ENCODE results near the gene ASTN2. TPM values are rescaled to one million over a fixed set of nuclear protein-coding genes. Genes with fewer than 3 reads are reported as not detected.

Gene ASTN2
- total and polyA plus RNA-seq, 9 donors = 1.8 to 6.4 (median 3.2) TPM

DNA sequence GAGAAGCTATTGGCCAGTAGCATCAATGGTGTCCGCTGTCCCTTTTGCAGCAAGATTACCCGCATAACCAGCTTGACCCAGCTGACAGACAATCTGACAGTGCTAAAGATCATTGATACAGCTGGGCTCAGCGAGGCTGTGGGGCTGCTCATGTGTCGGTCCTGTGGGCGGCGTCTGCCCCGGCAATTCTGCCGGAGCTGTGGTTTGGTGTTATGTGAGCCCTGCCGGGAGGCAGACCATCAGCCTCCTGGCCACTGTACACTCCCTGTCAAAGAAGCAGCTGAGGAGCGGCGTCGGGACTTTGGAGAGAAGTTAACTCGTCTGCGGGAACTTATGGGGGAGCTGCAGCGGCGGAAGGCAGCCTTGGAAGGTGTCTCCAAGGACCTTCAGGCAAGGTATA lies 717.0 kb downstream of the ASTN2 start:
- H3K4me1 ChIP-seq (ENCODE audit: insufficient read depth) = no peaks in the 10 kb centered on the region
- no peaks in the 10 kb centered on the region for H3K9me3 ChIP-seq
- intact Hi-C loops (cut with DNase I) = no loop called here
- H3K27me3 ChIP-seq = no peaks in the 10 kb centered on the region
- no peak overlapping the region for H3K27ac ChIP-seq
- WGBS, 3 donors = 95 to 97% (median 97%) methylated on average over 16 of the region's 16 CpGs
- no peak for TF ChIP-seq CTCF (IDR thresholded peaks at IDR 0.05)
- H3K4me3 ChIP-seq = no peak overlapping the region
- H3K36me3 ChIP-seq = peaks cover 5% of the 10 kb centered on the region
- no peak for DNase-seq

GRCh38 chr9:116697362-116697761 lies 717.5 kb downstream of the ASTN2 start:
- H3K9me3 ChIP-seq = no peaks in the 10 kb centered on the region
- no peaks in the 10 kb centered on the region for H3K27me3 ChIP-seq
- TF ChIP-seq POLR2A (IDR thresholded peaks at IDR 0.05) (no peak), CTCF (IDR thresholded peaks at IDR 0.05) (no peak), EP300 (IDR thresholded peaks at IDR 0.05) (no peak)
- no peak overlapping the region for H3K27ac ChIP-seq
- 83 to 88% (median 86%) methylated on average over 1 of the region's 1 CpG for WGBS, 3 donors
- intact Hi-C loops (cut with DNase I) = no loop called here
- H3K4me1 ChIP-seq (ENCODE audit: insufficient read depth) = no peaks in the 10 kb centered on the region
- peaks cover 5% of the 10 kb centered on the region for H3K36me3 ChIP-seq
- no peak overlapping the region for H3K4me3 ChIP-seq
- no peak for DNase-seq

- TF ChIP-seq CTCF (IDR thresholded peaks at IDR 0.05) (no peak), EP300 (IDR thresholded peaks at IDR 0.05) (no peak), POLR2A (IDR thresholded peaks at IDR 0.05) (no peak)
- Histone ChIP-seq H3K27me3 (no peaks in the 10 kb centered on the region), H3K27ac (no peak overlapping the region), H3K36me3 (peaks cover 5% of the 10 kb centered on the region), H3K9me3 (no peaks in the 10 kb centered on the region), H3K4me3 (no peak overlapping the region), H3K4me1 (ENCODE audit: insufficient read depth) (peaks cover 3% of the 10 kb centered on the region)
- 33 to 50% (median 41%) methylated on average over 3 of the region's 3 CpGs for WGBS, 3 donors
- intact Hi-C loops (cut with DNase I) = no loop called here
- no peak for DNase-seq
These were observed 719.4 kb downstream of the ASTN2 start for GRCh38 chr9:116695438-116695837.

DNA sequence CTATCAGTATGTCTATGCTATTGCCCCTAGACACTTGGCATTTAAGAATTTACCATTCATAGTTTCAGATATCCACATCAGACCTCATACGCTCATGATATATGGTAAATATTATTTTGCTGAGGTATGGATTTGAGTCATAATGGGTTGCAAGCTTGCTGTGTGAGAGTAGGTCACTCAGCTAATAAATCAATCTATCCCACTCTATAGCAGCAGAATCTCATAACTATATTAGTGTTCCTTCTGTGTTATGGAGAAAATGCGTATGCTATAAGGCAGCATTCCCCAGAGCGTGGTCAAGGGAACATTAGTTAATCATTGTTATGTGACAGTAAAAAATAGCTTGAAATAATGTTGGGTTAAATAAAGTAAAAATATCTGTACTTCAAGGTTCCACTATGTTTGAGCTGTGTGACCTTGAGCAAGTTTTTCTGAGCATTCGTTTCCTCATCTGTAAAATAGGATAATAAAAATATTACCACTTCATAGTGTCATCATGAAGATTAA lies 720.0 kb downstream of the ASTN2 start:
- 72 to 82% (median 72%) methylated on average over 4 of the region's 4 CpGs for WGBS, 3 donors
- DNase-seq = no peak
- TF ChIP-seq CTCF (IDR thresholded peaks at IDR 0.05) (no peak), EP300 (IDR thresholded peaks at IDR 0.05) (no peak)
- intact Hi-C loops (cut with DNase I) = no loop called here
- no peak overlapping the region for H3K27ac ChIP-seq
- no peak overlapping the region for H3K4me3 ChIP-seq
- H3K4me1 ChIP-seq (ENCODE audit: insufficient read depth) = peaks cover 3% of the 10 kb centered on the region
- H3K36me3 ChIP-seq = peaks cover 5% of the 10 kb centered on the region
- no peaks in the 10 kb centered on the region for H3K9me3 ChIP-seq
- H3K27me3 ChIP-seq = no peaks in the 10 kb centered on the region
